B cell (primary cell): ENCODE data around the gene SRRM5.

ENCODE experiments used
- EZH2 ChIP-seq: IDR thresholded peaks from 2 replicates; pipeline ENCODE4 v1.6.1; 2012; ENCODE audit warnings: borderline replicate concordance, low read depth, mild to moderate bottlenecking, moderate library complexity, low read length; ENCODE audit not compliant: insufficient read depth, poor library complexity, severe bottlenecking
- TF ChIP-seq, protein P1 (sequence below): fragments of 200-600 bp; IDR thresholded peaks from one replicate; pipeline ENCODE4 v1.8.0; 2022; ENCODE audit warnings: antibody characterized with exemption, mild to moderate bottlenecking

DNA sequence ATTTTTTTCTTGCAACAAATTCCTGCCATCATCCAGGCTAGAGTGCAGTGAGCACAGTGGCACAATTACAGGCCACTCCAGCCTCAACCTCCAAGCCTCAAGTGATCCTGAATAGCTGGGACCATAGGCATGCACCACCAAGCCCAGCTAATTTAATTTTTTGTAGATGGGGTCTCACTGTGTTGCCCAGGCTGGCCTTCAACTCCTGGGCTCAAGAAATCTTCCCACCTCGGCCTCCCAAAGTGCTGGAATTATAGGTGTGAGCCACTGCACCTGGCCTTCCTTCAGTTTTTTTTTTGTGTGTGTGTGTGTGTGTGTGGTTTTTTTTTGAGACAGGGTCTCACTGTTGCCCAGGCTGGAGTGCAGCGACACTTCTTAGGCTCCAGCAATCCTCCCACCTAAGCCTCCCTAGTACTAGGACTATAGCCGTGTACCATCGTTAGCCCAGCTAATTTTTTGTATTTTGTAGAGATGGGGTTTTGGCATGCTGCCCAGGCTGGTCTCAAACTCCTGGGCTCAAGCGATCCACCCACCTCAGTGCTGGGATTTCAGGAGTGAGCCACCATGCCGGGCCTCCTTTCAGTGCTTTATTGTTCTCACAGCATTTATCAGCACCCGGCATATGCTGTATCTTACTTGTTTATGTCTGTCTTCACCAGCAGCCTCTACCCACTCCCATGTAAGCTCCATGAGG lies 5.9 kb upstream of the SRRM5 start:
- TF ChIP-seq, protein P1, sequence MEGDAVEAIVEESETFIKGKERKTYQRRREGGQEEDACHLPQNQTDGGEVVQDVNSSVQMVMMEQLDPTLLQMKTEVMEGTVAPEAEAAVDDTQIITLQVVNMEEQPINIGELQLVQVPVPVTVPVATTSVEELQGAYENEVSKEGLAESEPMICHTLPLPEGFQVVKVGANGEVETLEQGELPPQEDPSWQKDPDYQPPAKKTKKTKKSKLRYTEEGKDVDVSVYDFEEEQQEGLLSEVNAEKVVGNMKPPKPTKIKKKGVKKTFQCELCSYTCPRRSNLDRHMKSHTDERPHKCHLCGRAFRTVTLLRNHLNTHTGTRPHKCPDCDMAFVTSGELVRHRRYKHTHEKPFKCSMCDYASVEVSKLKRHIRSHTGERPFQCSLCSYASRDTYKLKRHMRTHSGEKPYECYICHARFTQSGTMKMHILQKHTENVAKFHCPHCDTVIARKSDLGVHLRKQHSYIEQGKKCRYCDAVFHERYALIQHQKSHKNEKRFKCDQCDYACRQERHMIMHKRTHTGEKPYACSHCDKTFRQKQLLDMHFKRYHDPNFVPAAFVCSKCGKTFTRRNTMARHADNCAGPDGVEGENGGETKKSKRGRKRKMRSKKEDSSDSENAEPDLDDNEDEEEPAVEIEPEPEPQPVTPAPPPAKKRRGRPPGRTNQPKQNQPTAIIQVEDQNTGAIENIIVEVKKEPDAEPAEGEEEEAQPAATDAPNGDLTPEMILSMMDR, result no peak
- TF ChIP-seq EZH2, result no peak
